B cell (primary cell): ENCODE results near the gene APH1A. TPM values are rescaled to one million over a fixed set of nuclear protein-coding genes. Genes with fewer than 3 reads are reported as not detected.

Experiments used
- ATAC-seq: fragments of 200-7000 bp; cut with Tn5 transposase; one replicate; pipeline ENCODE4 v1.10.0; 2021; ENCODE audit warnings: low read depth, mild to moderate bottlenecking, moderate number of reproducible peaks, moderate library complexity
- CTCF ChIA-PET: fragments of 350-600 bp; sonication (Branson Sonifier 250); formaldehyde crosslinking; loops from one replicate; lab custom pipeline; 2021; ENCODE audit warnings: antibody characterized with exemption, inconsistent platforms; lab: Charles Lee
- POLR2A ChIA-PET: fragments of 350-600 bp; sonication (Branson Sonifier 250); formaldehyde crosslinking; loops from one replicate; lab custom pipeline; 2021; ENCODE audit warnings: antibody characterized with exemption; lab: Charles Lee
- DNase-seq: peaks from one replicate; pipeline ENCODE4 v3.0.0; 2013
- H2AFZ ChIP-seq: 2 replicates; pipeline ENCODE4 v1.6.1; 2012; ENCODE audit warnings: mild to moderate bottlenecking, low read depth, low read length; ENCODE audit not compliant: insufficient read depth, poor library complexity, severe bottlenecking
- H3K27ac ChIP-seq, 2 donors: 1 replicate in 1 of 2; 2 replicates in 1 of 2; pipeline ENCODE4 v1.5.1; 2012 to 2013; ENCODE audit warnings: low read length in 2 of 2, mild to moderate bottlenecking in 2 of 2, moderate library complexity in 1 of 2
- H3K27me3 ChIP-seq, 4 experiments: fragments of 200-600 bp in 1 of 4; sonication (generic) in 1 of 4; replicated peaks in 1 of 4; 1 replicate in 2 of 4; 2 replicates in 2 of 4; pipeline versions ENCODE4 v1.6.1 to v1.7.0; 2013 to 2016; ENCODE audit warnings: low read length in 3 of 4, mild to moderate bottlenecking in 2 of 4, mixed read lengths in 1 of 4, moderate library complexity in 1 of 4; ENCODE audit not compliant: insufficient read depth in 4 of 4, control insufficient read depth in 3 of 4; ENCODE audit errors: control extremely low read depth in 1 of 4
- H3K36me3 ChIP-seq, 2 experiments: replicated peaks in 1 of 2; 1 replicate in 1 of 2; 2 replicates in 1 of 2; pipeline versions ENCODE4 v1.6.1 to v1.7.1; 2013; ENCODE audit warnings: low read length in 1 of 2; ENCODE audit not compliant: insufficient read depth in 2 of 2, control insufficient read depth in 1 of 2; ENCODE audit errors: control extremely low read depth in 1 of 2, extremely low read depth in 1 of 2
- H3K4me1 ChIP-seq, 2 donors: fragments of 200-600 bp in 1 of 2; sonication (generic) in 1 of 2; 1 replicate in 1 of 2; 2 replicates in 1 of 2; pipeline versions ENCODE4 v1.5.1 to v1.6.1; 2013 to 2017; ENCODE audit warnings: low read length in 2 of 2; ENCODE audit not compliant: control insufficient read depth in 2 of 2, insufficient read depth in 2 of 2
- H3K4me2 ChIP-seq: replicated peaks from 2 replicates; pipeline ENCODE3; 2012; ENCODE audit warnings: mild to moderate bottlenecking, low read depth, low read length; ENCODE audit not compliant: poor library complexity, severe bottlenecking
- H3K4me3 ChIP-seq, 5 experiments: fragments of 200-600 bp in 1 of 5; sonication (generic) in 1 of 5; 1 replicate in 3 of 5; 2 replicates in 2 of 5; pipeline versions ENCODE4 v1.5.1 to v1.7.0; 2011 to 2016; ENCODE audit warnings: low read length in 4 of 5, mild to moderate bottlenecking in 4 of 5, low read depth in 2 of 5, control low read depth in 1 of 5, moderate library complexity in 1 of 5; ENCODE audit not compliant: insufficient read depth in 1 of 5; ENCODE audit errors: control extremely low read depth in 1 of 5, extremely low read depth in 1 of 5
- H3K79me2 ChIP-seq: fragments of 200-600 bp; sonication (generic); one replicate; pipeline ENCODE4 v1.6.0; 2016; ENCODE audit warnings: low read length; ENCODE audit not compliant: control insufficient read depth, insufficient read depth
- H3K9ac ChIP-seq: fragments of 200-600 bp; sonication (generic); 2 replicates; pipeline ENCODE4 v1.6.1; 2017; ENCODE audit warnings: mild to moderate bottlenecking, low read length, moderate library complexity
- H3K9me3 ChIP-seq, 3 donors: one replicate each; pipeline versions ENCODE4 v1.6.1 to v1.7.1; 2013; ENCODE audit warnings: low read length in 2 of 3; ENCODE audit not compliant: control insufficient read depth in 2 of 3, insufficient read depth in 1 of 3; ENCODE audit errors: control extremely low read depth in 1 of 3
- H4K20me1 ChIP-seq: 2 replicates; pipeline ENCODE4 v1.6.0; 2012; ENCODE audit warnings: mild to moderate bottlenecking, low read length; ENCODE audit not compliant: insufficient read depth, control insufficient read depth, poor library complexity, severe bottlenecking
- H3K27ac Mint-ChIP-seq: one replicate; pipeline ENCODE4 v1.8.0; 2021; ENCODE audit warnings: mixed read lengths
- H3K27me3 Mint-ChIP-seq: one replicate; pipeline ENCODE4 v1.8.0; 2021; ENCODE audit warnings: mixed read lengths
- H3K4me1 Mint-ChIP-seq: one replicate; pipeline ENCODE4 v1.8.0; 2021; ENCODE audit warnings: mixed read lengths
- H3K4me3 Mint-ChIP-seq: one replicate; pipeline ENCODE4 v1.8.0; 2021; ENCODE audit warnings: mixed read lengths
- H3K9me3 Mint-ChIP-seq: one replicate; pipeline ENCODE4 v1.8.0; 2022; ENCODE audit warnings: mixed read lengths; ENCODE audit not compliant: insufficient read depth
- EZH2 ChIP-seq: IDR thresholded peaks from 2 replicates; pipeline ENCODE4 v1.6.1; 2012; ENCODE audit warnings: borderline replicate concordance, low read depth, mild to moderate bottlenecking, moderate library complexity, low read length; ENCODE audit not compliant: insufficient read depth, poor library complexity, severe bottlenecking
- WGBS: methylation state at CpG from one replicate; pipeline ENCODE4 v1.1.5; 2013; ENCODE audit warnings: missing lambda C conversion rate; ENCODE audit not compliant: insufficient coverage; 5-methylcytosine and 5-hydroxymethylcytosine counted together
- intact Hi-C: fragments of 100-400 bp; cut with micrococcal nuclease; formaldehyde crosslinking; loops from one replicate; pipeline ENCODE4 v1.10.0; 2022
- polyA plus RNA-seq: library from polyadenylated mRNA; depleted of rRNA; stranded (reverse); fragments of >200 nt; gene quantifications from 2 replicates; pipeline ENCODE4 v1.2.3, GENCODE V29; 2012
- total RNA-seq, 2 donors: library from RNA; stranded (reverse); fragments of 120-200 nt in 1 of 2; gene quantifications; 1 replicate in 1 of 2; 2 replicates in 1 of 2; pipeline versions ENCODE4 v1.2.3 to v1.2.4, GENCODE V29; 2013 to 2022
- TF ChIP-seq, protein P1 (sequence below): fragments of 200-600 bp; IDR thresholded peaks from one replicate; pipeline ENCODE4 v1.8.0; 2022; ENCODE audit warnings: antibody characterized with exemption, mild to moderate bottlenecking

APH1A gene
- total and polyA plus RNA-seq, 2 donors (not counting 1 experiment from before 2014, with no cell fraction given), result 135 to 165 TPM

DNA sequence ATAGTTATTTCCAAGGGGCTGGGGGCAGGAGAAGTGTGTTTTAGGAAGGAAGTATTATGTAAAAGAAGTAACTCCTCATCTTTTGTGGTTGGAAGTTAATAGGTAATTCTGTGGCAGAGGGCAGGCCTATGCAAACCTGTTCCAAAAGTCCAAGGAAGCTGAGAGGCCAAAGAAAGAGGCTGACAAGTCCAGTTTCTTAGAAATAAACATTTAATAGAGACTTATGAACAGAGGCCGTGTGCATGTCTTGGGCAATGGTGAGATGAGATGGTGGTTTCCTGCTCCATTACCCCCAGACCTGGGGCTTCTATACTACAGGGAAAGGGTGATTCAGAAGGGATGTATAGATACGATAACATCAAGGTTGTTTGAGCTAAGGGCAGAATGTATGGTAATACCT is 18.9 kb downstream of the APH1A start:
- intact Hi-C loops, result loop anchor here (10.0 kb wide), 1 partner anchor 745 kb away; no protein-coding TSS in a partner anchor
- no peak for DNase-seq

GRCh38 chr1:150243003-150243402 is 25.8 kb downstream of the APH1A start:
- DNase-seq (no peak), ATAC-seq (no peak)
- Histone ChIP-seq H3K27ac (no peak overlapping the region), H3K9ac (no peak overlapping the region), H3K27me3 (no peaks in the 10 kb centered on the region), H3K36me3 (no peaks in the 10 kb centered on the region), H3K4me3 (no peak overlapping the region), H4K20me1 (no peaks in the 10 kb centered on the region), H2AFZ (no peak overlapping the region), H3K4me2 (no peak overlapping the region), H3K79me2 (no peaks in the 10 kb centered on the region), H3K4me1 (no peaks in the 10 kb centered on the region), H3K9me3 (no peaks in the 10 kb centered on the region)
- Mint-ChIP-seq H3K27me3 (no peaks in the 10 kb centered on the region), H3K27ac (no peak overlapping the region), H3K4me3 (no peak overlapping the region), H3K4me1 (no peaks in the 10 kb centered on the region), H3K9me3 (no peaks in the 10 kb centered on the region)
- ChIA-PET CTCF (no interaction called here), POLR2A (no interaction called here)
- intact Hi-C loops, result no loop called here
- TF ChIP-seq, protein P1, sequence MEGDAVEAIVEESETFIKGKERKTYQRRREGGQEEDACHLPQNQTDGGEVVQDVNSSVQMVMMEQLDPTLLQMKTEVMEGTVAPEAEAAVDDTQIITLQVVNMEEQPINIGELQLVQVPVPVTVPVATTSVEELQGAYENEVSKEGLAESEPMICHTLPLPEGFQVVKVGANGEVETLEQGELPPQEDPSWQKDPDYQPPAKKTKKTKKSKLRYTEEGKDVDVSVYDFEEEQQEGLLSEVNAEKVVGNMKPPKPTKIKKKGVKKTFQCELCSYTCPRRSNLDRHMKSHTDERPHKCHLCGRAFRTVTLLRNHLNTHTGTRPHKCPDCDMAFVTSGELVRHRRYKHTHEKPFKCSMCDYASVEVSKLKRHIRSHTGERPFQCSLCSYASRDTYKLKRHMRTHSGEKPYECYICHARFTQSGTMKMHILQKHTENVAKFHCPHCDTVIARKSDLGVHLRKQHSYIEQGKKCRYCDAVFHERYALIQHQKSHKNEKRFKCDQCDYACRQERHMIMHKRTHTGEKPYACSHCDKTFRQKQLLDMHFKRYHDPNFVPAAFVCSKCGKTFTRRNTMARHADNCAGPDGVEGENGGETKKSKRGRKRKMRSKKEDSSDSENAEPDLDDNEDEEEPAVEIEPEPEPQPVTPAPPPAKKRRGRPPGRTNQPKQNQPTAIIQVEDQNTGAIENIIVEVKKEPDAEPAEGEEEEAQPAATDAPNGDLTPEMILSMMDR, result no peak
- TF ChIP-seq EZH2, result no peak
- WGBS, result no CpG with 5 or more reads among the region's 3 CpGs

More for the DNA sequence above, 18.9 kb downstream of the APH1A start:
- Histone ChIP-seq H3K36me3 (no peaks in the 10 kb centered on the region), H3K27me3 (no peaks in the 10 kb centered on the region), H3K9me3 (no peaks in the 10 kb centered on the region), H3K27ac (no peak overlapping the region), H3K9ac (no peak overlapping the region), H3K4me1 (no peaks in the 10 kb centered on the region), H3K4me2 (no peak overlapping the region), H2AFZ (no peak overlapping the region), H3K4me3 (no peak overlapping the region), H4K20me1 (no peaks in the 10 kb centered on the region), H3K79me2 (no peaks in the 10 kb centered on the region)
- Mint-ChIP-seq H3K27me3 (peaks cover 5% of the 10 kb centered on the region), H3K4me3 (no peak overlapping the region), H3K9me3 (no peaks in the 10 kb centered on the region), H3K27ac (no peak overlapping the region), H3K4me1 (no peaks in the 10 kb centered on the region)
- ChIA-PET CTCF (no interaction called here), POLR2A (no interaction called here)
- no CpG with 5 or more reads among the region's 2 CpGs for WGBS
- TF ChIP-seq, protein P1, result no peak
- no peak for TF ChIP-seq EZH2
- ATAC-seq, result no peak
